ENCODE measurements around the gene RREB1. TPM values are rescaled to one million over a fixed set of nuclear protein-coding genes. Genes with fewer than 3 reads are reported as not detected.
"Not testable (repeated sequence)": the region's sequence is repeated elsewhere in the genome, so short reads cannot be mapped to it uniquely, and the experiment has no call there.

Gene RREB1
- total RNA-seq, 2 experiments from 2014 or later = 37.0 to 39.1 TPM

- POLR2A ChIA-PET = no interaction called here
- DNase-seq (no peak), ATAC-seq (ENCODE audit: low read depth) (no peak)
- no peaks in the 10 kb centered on the region for H3K4me1 Mint-ChIP-seq
- H3K4me3 Mint-ChIP-seq = no peak overlapping the region
- H3K36me3 Mint-ChIP-seq = no peaks in the 10 kb centered on the region
- peaks cover 1% of the 10 kb centered on the region for H3K9me3 Mint-ChIP-seq
- H3K27me3 Mint-ChIP-seq = peaks cover 6% of the 10 kb centered on the region
- H3K27ac Mint-ChIP-seq = no peak overlapping the region
Observed at GRCh38 chr6:7267071-7267465, 159.3 kb downstream of the RREB1 start.

- Mint-ChIP-seq H3K27me3 (peaks cover 2% of the 10 kb centered on the region), H3K4me3 (no peak overlapping the region), H3K36me3 (no peaks in the 10 kb centered on the region), H3K4me1 (no peaks in the 10 kb centered on the region), H3K27ac (no peak overlapping the region), H3K9me3 (peaks cover 1% of the 10 kb centered on the region)
- POLR2A ChIA-PET = no interaction called here
- no peak for DNase-seq
- ATAC-seq (ENCODE audit: low read depth) = no peak
Observed at GRCh38 chr6:7267466-7268091, 159.8 kb downstream of the RREB1 start.

- POLR2A ChIA-PET = no interaction called here
- no peak overlapping the region for H3K27ac Mint-ChIP-seq
- ATAC-seq (ENCODE audit: low read depth) = no peak
Observed at GRCh38 chr6:7268362-7268761, 160.6 kb downstream of the RREB1 start.

DNA sequence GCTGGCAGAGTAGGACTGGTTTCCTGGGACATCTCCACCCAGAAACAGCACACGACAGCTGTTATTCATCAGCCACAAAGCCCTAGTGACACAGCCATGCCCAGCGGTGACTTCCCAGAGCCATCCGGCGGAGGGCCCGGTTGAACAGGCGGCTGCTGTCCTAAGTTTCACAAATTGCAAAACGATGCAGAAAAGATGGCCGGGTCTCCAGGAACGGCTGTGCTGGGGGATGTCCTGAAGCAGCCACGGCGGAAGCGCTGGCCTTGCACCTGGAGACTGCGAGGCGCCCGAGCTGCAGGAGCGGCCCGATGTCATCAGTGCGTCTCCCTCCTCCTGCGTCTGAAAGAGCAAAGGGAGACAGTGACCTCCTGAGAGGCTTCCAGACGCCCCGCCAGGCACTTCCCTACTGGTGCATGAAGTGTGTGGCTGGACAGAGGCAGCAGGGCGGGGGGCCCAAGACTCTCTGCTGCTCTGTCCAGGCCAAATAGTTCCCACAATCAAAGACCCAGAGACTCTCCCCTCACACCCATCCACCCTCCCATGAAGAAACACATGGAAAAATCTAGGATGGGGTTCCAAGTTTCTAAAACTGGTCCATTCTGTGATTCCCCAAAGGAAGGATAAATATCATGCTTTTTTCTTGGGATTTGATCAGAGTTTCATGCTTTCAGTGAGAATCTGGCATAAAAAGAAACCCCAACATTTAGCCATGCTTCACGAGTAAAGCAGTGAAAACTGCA, 161.2 kb downstream of the RREB1 start:
- no peak for DNase-seq
- Mint-ChIP-seq H3K27ac (no peak overlapping the region), H3K36me3 (no peaks in the 10 kb centered on the region), H3K4me1 (no peaks in the 10 kb centered on the region), H3K9me3 (peaks cover 1% of the 10 kb centered on the region), H3K27me3 (no peaks in the 10 kb centered on the region), H3K4me3 (no peak overlapping the region)
- ATAC-seq (ENCODE audit: low read depth) = no peak
- POLR2A ChIA-PET = no interaction called here

More at GRCh38 chr6:7268362-7268761, 160.6 kb downstream of the RREB1 start:
- Mint-ChIP-seq H3K27me3 (no peaks in the 10 kb centered on the region), H3K9me3 (peaks cover 1% of the 10 kb centered on the region), H3K36me3 (no peaks in the 10 kb centered on the region), H3K4me3 (no peak overlapping the region), H3K4me1 (no peaks in the 10 kb centered on the region)
- DNase-seq = no peak

DNA sequence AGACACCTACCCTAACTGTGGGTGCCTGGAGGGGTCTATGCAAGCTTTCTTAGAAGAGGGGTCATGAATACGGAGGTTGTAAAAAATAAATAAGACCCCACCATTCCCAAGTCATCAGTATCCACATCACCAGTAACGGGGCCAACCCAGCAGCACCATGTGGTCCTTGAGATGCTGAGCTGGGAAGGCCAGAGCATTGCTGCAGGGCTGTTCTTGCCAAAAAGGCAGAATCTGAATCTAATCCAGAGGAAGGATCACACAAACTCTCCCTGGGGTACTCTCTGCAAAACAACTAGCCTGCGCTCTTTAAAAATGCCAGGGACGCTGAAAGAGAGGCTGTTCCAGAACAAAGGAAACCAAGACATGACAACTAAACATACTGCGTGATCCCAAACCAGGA, 162.1 kb downstream of the RREB1 start:
- POLR2A ChIA-PET = no interaction called here
- Mint-ChIP-seq H3K4me3 (no peak overlapping the region), H3K27ac (no peak overlapping the region), H3K36me3 (no peaks in the 10 kb centered on the region), H3K4me1 (no peaks in the 10 kb centered on the region), H3K27me3 (no peaks in the 10 kb centered on the region), H3K9me3 (peaks cover 1% of the 10 kb centered on the region)
- no peak for DNase-seq
- no peak for ATAC-seq (ENCODE audit: low read depth)

DNA sequence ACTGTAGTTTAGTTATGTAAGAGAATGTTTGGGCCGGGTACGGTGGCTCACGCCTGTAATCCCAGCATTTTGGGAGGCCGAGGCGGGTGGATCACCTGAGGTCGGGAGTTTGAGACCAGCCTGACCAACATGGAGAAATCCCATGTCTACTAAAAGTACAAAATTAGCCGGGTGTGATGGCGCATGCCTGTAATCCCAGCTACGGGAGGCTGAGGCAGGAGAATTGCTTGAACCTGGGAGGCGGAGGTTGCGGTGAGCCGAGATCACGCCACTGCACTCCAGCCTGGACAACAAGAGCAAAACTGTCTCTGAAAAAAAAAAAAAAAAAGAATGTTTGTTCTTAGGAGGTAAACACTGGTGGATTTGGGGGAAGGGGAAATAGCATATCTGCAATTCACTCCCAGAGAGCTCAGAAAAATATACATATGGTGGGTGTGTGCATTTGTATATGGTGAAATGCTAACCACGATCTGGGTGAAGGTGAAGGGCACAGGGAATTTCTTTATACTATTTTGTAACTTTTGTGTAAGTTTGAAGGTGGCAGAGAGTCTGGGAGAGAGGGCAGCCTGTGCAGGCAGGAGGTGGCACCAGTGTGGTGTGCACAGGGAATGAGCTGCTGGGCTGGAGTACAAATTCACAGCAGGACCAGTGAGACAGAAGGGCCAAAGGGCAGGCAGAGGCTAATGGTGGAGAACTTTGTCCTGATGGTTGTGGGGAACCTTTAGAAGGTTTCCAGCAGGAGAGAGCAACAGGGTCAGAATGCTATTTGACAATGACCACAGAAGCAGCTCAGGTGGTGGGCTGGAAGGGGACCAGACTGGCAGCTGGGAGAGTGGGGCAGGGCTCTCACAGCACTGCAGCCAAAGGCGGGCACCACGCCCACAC, 162.8 kb downstream of the RREB1 start:
- no peak for DNase-seq
- POLR2A ChIA-PET = no interaction called here
- H3K27ac Mint-ChIP-seq = no peak overlapping the region
- H3K9me3 Mint-ChIP-seq = peaks cover 1% of the 10 kb centered on the region
- no peaks in the 10 kb centered on the region for H3K36me3 Mint-ChIP-seq
- H3K4me3 Mint-ChIP-seq = no peak overlapping the region
- ATAC-seq (ENCODE audit: low read depth) = no peak
- no peaks in the 10 kb centered on the region for H3K4me1 Mint-ChIP-seq
- no peaks in the 10 kb centered on the region for H3K27me3 Mint-ChIP-seq

- POLR2A ChIA-PET = no interaction called here
- Mint-ChIP-seq H3K27me3 (no peaks in the 10 kb centered on the region), H3K4me3 (no peak overlapping the region)
Observed at GRCh38 chr6:7271205-7271534, 163.4 kb downstream of the RREB1 start.

DNA sequence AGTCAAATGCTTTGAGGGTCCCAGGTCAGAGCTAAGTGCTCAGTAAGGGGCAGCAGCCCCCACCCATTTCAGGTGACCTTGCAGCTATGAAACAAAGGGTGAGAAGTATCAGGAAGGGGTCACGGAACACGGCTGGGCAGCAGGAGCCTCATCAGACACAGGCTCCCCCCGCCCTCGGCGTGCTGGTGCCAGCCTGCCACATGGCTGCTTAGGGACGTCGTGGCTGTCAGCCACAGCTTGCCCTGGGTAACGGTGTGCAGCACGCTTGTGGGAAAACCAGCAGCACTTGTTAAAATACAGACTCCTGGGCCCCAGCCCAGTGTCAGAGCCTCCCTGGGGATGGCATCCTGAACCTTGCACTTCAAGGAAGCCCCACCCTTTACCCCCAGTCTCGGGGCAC, 165.9 kb downstream of the RREB1 start:
- no peaks in the 10 kb centered on the region for H3K4me1 Mint-ChIP-seq
- POLR2A ChIA-PET = no interaction called here
- H3K4me3 Mint-ChIP-seq = no peak overlapping the region

More at GRCh38 chr6:7271205-7271534, 163.4 kb downstream of the RREB1 start:
- DNase-seq (no peak), ATAC-seq (ENCODE audit: low read depth) (no peak)
- Mint-ChIP-seq H3K36me3 (no peaks in the 10 kb centered on the region), H3K27ac (no peak overlapping the region), H3K9me3 (peaks cover 1% of the 10 kb centered on the region), H3K4me1 (no peaks in the 10 kb centered on the region)

GRCh38 chr6:7274525-7274924, 166.8 kb downstream of the RREB1 start:
- not testable (repeated sequence) for DNase-seq

More for the DNA sequence above, 165.9 kb downstream of the RREB1 start:
- Mint-ChIP-seq H3K9me3 (no peaks in the 10 kb centered on the region), H3K27me3 (no peaks in the 10 kb centered on the region), H3K27ac (no peak overlapping the region), H3K36me3 (no peaks in the 10 kb centered on the region)
- no peak for ATAC-seq (ENCODE audit: low read depth)
- DNase-seq = no peak

DNA sequence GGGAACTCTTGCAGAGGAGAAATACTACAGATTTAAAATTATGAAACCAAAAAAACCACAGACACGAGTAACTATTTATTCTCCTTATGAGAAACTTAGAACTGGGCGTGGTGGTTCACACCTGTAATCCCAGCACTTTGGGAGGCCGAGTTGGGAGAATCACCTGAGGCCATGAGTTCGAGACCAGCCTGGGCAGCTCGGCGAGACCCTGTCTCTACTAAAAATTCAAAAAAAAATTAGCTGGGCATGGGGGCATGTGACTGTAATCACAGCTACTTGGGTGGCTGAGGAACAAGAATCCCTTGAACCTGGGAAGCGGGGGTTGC, 168.4 kb downstream of the RREB1 start:
- ATAC-seq (ENCODE audit: low read depth) = no peak
- POLR2A ChIA-PET = no interaction called here
- Mint-ChIP-seq H3K9me3 (no peaks in the 10 kb centered on the region), H3K27me3 (no peaks in the 10 kb centered on the region), H3K36me3 (peaks cover 3% of the 10 kb centered on the region), H3K27ac (no peak overlapping the region), H3K4me3 (no peak overlapping the region), H3K4me1 (peaks cover under 1% of the 10 kb centered on the region)
- no peak for DNase-seq

More at GRCh38 chr6:7274525-7274924, 166.8 kb downstream of the RREB1 start:
- ATAC-seq (ENCODE audit: low read depth); H3K27ac Mint-ChIP-seq; POLR2A ChIA-PET; H3K9me3 Mint-ChIP-seq; H3K4me1 Mint-ChIP-seq; H3K36me3 Mint-ChIP-seq; H3K27me3 Mint-ChIP-seq; H3K4me3 Mint-ChIP-seq: not testable (repeated sequence)

DNA sequence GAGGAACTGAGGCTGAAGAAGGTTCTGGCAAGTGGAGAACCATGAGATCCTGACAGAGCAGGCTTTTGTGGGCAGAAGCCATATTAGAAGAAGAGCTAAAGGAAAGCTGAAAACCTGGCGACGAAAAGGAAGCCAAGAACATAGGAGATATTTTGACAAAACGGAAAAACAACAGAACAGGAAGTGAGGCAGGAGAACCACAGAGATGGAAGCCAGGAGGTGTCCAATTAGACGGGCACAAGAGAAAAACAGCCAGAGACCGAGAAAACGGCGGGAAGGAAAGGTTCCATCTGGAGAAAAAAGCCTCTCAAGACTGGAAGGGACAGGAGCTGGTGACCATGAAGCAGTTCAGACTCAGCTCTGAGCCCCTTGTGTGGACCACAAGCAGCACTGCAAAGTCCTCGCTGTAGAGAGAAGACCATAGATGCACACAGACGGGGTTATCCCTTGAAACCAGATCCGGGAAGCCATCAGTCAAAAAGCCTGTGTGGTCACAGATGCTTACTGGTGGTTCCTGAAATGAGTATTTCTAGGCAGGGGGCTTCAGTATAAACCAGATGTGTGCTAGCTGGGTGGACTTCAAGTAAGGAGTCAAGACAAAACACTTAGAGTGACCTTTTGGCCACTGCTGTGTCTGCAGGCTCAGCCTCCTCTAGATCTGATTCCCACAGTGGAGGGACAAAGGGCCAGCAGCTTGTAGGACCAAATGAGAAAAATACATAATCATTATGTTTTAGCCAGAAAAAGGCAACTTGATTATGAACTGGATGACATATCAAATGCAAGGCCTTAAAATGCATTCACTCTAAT, 174.5 kb downstream of the RREB1 start:
- ATAC-seq (ENCODE audit: low read depth) = peak; percentile 59
- Mint-ChIP-seq H3K36me3 (peaks cover 15% of the 10 kb centered on the region), H3K4me1 (peaks cover 13% of the 10 kb centered on the region), H3K4me3 (peak overlapping the region; percentile 33), H3K27ac (peak overlapping the region; percentile 76), H3K9me3 (no peaks in the 10 kb centered on the region), H3K27me3 (no peaks in the 10 kb centered on the region)
- POLR2A ChIA-PET = no interaction called here
- no peak for DNase-seq

GRCh38 chr6:7283676-7284075, 175.9 kb downstream of the RREB1 start:
- Mint-ChIP-seq H3K4me3 (no peak overlapping the region), H3K27me3 (no peaks in the 10 kb centered on the region), H3K36me3 (peaks cover 19% of the 10 kb centered on the region), H3K9me3 (no peaks in the 10 kb centered on the region), H3K4me1 (peaks cover 13% of the 10 kb centered on the region), H3K27ac (no peak overlapping the region)
- ATAC-seq (ENCODE audit: low read depth) (no peak), DNase-seq (no peak)
- POLR2A ChIA-PET = no interaction called here

GRCh38 chr6:7285416-7285815, 177.7 kb downstream of the RREB1 start:
- H3K9me3 Mint-ChIP-seq = no peaks in the 10 kb centered on the region
- DNase-seq = no peak
- no peak overlapping the region for H3K27ac Mint-ChIP-seq
- POLR2A ChIA-PET = no interaction called here
- peaks cover 29% of the 10 kb centered on the region for H3K36me3 Mint-ChIP-seq
- H3K4me1 Mint-ChIP-seq = peaks cover 13% of the 10 kb centered on the region
- H3K27me3 Mint-ChIP-seq = no peaks in the 10 kb centered on the region
- H3K4me3 Mint-ChIP-seq = no peak overlapping the region
- no peak for ATAC-seq (ENCODE audit: low read depth)
